ENCODE results near the gene SSBP4.

SSBP4 gene

GRCh38 chr19:18421371-18421959 lies 2.3 kb downstream of the SSBP4 start:
- Histone ChIP-seq H3K9me3 (ENCODE audit: control insufficient read depth, insufficient read depth, low read depth, low read length) (no peaks in the 10 kb centered on the region), H3K4me3 (ENCODE audit: low read depth, low read length) (no peak overlapping the region), H3K36me3 (ENCODE audit: control insufficient read depth in 2 of 2, insufficient read depth in 1 of 2, low read length in 2 of 2) (no peaks in the 10 kb centered on the region), H3K27ac (ENCODE audit: extremely low read depth, low read depth, low read length) (no peak overlapping the region), H3K4me1 (ENCODE audit: control insufficient read depth, insufficient read depth, low read length) (peaks cover 11% of the 10 kb centered on the region; the same call in 1 of the 2 replicates)
- CTCF ChIA-PET, result interaction anchor here (0.6 to 2.2 kb wide), 4 partner anchors 61 to 213 kb away, joined by 3 to 10 read pairs (median 4); no protein-coding TSS in a partner anchor
- POLR2A ChIA-PET, result interaction anchor here (1.0 to 1.1 kb wide), 3 partner anchors 10 to 33 kb away, joined by 3 read pairs; no protein-coding TSS in a partner anchor
- TF ChIP-seq BCL11A (tag by site-specific recombination; IDR thresholded peaks at IDR 0.05; ENCODE audit: low read depth) (no peak), HOXC10 (CRISPR knock-in tag; IDR thresholded peaks at IDR 0.05) (no peak), ZNF354C (tag by site-specific recombination; IDR thresholded peaks at IDR 0.05; ENCODE audit: borderline replicate concordance, low read depth) (no peak), ZNF16 (tag by site-specific recombination; IDR thresholded peaks at IDR 0.05; ENCODE audit: low read depth) (no peak), ZNF18 (tag by site-specific recombination; IDR thresholded peaks at IDR 0.05) (no peak), KLF16 (tag by site-specific recombination; IDR thresholded peaks at IDR 0.05) (no peak), ZNF398 (tag by site-specific recombination; IDR thresholded peaks at IDR 0.05) (no peak), ZNF600 (tag by site-specific recombination; IDR thresholded peaks at IDR 0.05) (peak; percentile 51; the same call in 1 of the 2 replicates), ZNF639 (tag by site-specific recombination; IDR thresholded peaks at IDR 0.05) (no peak), ZNF623 (tag by site-specific recombination; IDR thresholded peaks at IDR 0.05) (peak; percentile 94), SP3 (tag by site-specific recombination; IDR thresholded peaks at IDR 0.05) (no peak), PATZ1 (tag by site-specific recombination; IDR thresholded peaks at IDR 0.05) (peak; percentile 12; the same call in 1 of the 2 replicates), RBAK (tag by site-specific recombination; IDR thresholded peaks at IDR 0.05) (no peak), MZF1 (tag by site-specific recombination; IDR thresholded peaks at IDR 0.05; ENCODE audit: borderline replicate concordance) (no peak), ZNF335 (tag by site-specific recombination; conservative IDR thresholded peaks at IDR 0.05) (peak; percentile 34; the same call in 1 of the 2 replicates), ZBTB10 (tag by site-specific recombination; IDR thresholded peaks at IDR 0.05) (no peak), ZNF157 (tag by site-specific recombination; IDR thresholded peaks at IDR 0.05) (no peak), ZFP69B (tag by site-specific recombination; IDR thresholded peaks at IDR 0.05) (0 out of 2 replicates have a peak, but pooled peaks have one; percentile 27), ZNF596 (tag by site-specific recombination; IDR thresholded peaks at IDR 0.05) (no peak), ZNF521 (tag by site-specific recombination; IDR thresholded peaks at IDR 0.05) (no peak), ZNF114 (tag by site-specific recombination; IDR thresholded peaks at IDR 0.05) (no peak), KLF1 (tag by site-specific recombination; IDR thresholded peaks at IDR 0.05) (peak; percentile 87), ZNF692 (tag by site-specific recombination; IDR thresholded peaks at IDR 0.05) (peak; percentile 40; the same call in 1 of the 2 replicates)
